ENCODE results near the gene IFFO2.

DNA sequence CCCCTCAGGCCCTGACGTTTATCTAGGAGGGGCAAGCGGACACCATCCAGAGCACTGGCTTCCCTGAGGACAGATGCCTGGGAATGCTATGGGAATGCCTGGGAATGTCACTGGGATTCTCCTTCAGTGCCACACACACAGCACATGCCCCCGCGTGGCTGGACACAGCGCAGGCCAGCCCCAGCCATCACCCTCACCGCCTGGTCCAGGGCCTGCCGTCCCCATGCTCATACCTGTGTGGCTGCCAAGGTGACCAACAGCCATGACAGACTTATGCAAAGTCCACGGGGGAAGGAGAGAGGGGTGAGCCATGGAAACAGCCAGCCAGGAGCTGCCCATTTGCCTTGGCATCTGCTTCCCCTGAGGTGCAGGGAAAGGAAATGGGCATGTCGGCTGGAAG is 91.3 kb downstream of the IFFO2 start:
- TF ChIP-seq POLR2AphosphoS5 (IDR thresholded peaks at IDR 0.05; ENCODE audit: low read depth, low read length) = no peak
- TF ChIP-seq, protein P1, sequence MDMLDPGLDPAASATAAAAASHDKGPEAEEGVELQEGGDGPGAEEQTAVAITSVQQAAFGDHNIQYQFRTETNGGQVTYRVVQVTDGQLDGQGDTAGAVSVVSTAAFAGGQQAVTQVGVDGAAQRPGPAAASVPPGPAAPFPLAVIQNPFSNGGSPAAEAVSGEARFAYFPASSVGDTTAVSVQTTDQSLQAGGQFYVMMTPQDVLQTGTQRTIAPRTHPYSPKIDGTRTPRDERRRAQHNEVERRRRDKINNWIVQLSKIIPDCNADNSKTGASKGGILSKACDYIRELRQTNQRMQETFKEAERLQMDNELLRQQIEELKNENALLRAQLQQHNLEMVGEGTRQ (IDR thresholded peaks at IDR 0.05; ENCODE audit: borderline replicate concordance, low read depth, low read length) = no peak
- no peak for TF ChIP-seq RAD21 (IDR thresholded peaks at IDR 0.05; ENCODE audit: low read length)
- no peak for TF ChIP-seq JUND (IDR thresholded peaks at IDR 0.05)
- TF ChIP-seq, protein P2, sequence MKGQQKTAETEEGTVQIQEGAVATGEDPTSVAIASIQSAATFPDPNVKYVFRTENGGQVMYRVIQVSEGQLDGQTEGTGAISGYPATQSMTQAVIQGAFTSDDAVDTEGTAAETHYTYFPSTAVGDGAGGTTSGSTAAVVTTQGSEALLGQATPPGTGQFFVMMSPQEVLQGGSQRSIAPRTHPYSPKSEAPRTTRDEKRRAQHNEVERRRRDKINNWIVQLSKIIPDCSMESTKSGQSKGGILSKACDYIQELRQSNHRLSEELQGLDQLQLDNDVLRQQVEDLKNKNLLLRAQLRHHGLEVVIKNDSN (IDR thresholded peaks at IDR 0.05; ENCODE audit: borderline replicate concordance, low read depth) = no peak
- no peak for TF ChIP-seq NFIC (IDR thresholded peaks at IDR 0.05; ENCODE audit: borderline replicate concordance)
- TF ChIP-seq, protein P3, sequence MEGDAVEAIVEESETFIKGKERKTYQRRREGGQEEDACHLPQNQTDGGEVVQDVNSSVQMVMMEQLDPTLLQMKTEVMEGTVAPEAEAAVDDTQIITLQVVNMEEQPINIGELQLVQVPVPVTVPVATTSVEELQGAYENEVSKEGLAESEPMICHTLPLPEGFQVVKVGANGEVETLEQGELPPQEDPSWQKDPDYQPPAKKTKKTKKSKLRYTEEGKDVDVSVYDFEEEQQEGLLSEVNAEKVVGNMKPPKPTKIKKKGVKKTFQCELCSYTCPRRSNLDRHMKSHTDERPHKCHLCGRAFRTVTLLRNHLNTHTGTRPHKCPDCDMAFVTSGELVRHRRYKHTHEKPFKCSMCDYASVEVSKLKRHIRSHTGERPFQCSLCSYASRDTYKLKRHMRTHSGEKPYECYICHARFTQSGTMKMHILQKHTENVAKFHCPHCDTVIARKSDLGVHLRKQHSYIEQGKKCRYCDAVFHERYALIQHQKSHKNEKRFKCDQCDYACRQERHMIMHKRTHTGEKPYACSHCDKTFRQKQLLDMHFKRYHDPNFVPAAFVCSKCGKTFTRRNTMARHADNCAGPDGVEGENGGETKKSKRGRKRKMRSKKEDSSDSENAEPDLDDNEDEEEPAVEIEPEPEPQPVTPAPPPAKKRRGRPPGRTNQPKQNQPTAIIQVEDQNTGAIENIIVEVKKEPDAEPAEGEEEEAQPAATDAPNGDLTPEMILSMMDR (IDR thresholded peaks at IDR 0.05) = no peak
- TF ChIP-seq SMC3 (IDR thresholded peaks at IDR 0.05; ENCODE audit: low read depth, low read length) = no peak
- TF ChIP-seq, protein P4, sequence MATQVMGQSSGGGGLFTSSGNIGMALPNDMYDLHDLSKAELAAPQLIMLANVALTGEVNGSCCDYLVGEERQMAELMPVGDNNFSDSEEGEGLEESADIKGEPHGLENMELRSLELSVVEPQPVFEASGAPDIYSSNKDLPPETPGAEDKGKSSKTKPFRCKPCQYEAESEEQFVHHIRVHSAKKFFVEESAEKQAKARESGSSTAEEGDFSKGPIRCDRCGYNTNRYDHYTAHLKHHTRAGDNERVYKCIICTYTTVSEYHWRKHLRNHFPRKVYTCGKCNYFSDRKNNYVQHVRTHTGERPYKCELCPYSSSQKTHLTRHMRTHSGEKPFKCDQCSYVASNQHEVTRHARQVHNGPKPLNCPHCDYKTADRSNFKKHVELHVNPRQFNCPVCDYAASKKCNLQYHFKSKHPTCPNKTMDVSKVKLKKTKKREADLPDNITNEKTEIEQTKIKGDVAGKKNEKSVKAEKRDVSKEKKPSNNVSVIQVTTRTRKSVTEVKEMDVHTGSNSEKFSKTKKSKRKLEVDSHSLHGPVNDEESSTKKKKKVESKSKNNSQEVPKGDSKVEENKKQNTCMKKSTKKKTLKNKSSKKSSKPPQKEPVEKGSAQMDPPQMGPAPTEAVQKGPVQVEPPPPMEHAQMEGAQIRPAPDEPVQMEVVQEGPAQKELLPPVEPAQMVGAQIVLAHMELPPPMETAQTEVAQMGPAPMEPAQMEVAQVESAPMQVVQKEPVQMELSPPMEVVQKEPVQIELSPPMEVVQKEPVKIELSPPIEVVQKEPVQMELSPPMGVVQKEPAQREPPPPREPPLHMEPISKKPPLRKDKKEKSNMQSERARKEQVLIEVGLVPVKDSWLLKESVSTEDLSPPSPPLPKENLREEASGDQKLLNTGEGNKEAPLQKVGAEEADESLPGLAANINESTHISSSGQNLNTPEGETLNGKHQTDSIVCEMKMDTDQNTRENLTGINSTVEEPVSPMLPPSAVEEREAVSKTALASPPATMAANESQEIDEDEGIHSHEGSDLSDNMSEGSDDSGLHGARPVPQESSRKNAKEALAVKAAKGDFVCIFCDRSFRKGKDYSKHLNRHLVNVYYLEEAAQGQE (IDR thresholded peaks at IDR 0.05; ENCODE audit: low read depth, low read length) = no peak
- no peak for TF ChIP-seq SIN3A (IDR thresholded peaks at IDR 0.05; ENCODE audit: borderline replicate concordance, low read depth, low read length)

All from SK-N-SH (cell line).